ENCODE measurements around the gene WDR20. TPM values are rescaled to one million over a fixed set of nuclear protein-coding genes. Genes with fewer than 3 reads are reported as not detected.

The WDR20 gene
- total and polyA plus RNA-seq, 2 donors from 2014 or later, result 12.6 to 44.2 TPM

- Histone ChIP-seq H3K36me3 (ENCODE audit: control insufficient read depth in 2 of 3, insufficient read depth in 3 of 3, low read length in 3 of 3) (peaks cover 2 to 22% (median 20%) of the 10 kb centered on the region in 3 donors), H3K9me3 (ENCODE audit: control insufficient read depth in 2 of 3, insufficient read depth in 1 of 3, low read length in 3 of 3) (no peaks in the 10 kb centered on the region), H3K4me3 (ENCODE audit: low read length in 3 of 3) (no peak overlapping the region), H3K4me1 (ENCODE audit: control insufficient read depth in 2 of 3, insufficient read depth in 2 of 3, low read depth in 1 of 3, low read length in 3 of 3) (peaks cover 0 to 7% (median 0%) of the 10 kb centered on the region in 3 donors), H3K27ac (ENCODE audit: low read depth in 2 of 2, low read length in 2 of 2) (no peak overlapping the region), H3K27me3 (ENCODE audit: control insufficient read depth, insufficient read depth, low read length) (no peaks in the 10 kb centered on the region), H3K9ac (ENCODE audit: low read length in 3 of 3) (no peak overlapping the region)
- TF ChIP-seq CTCF (IDR thresholded peaks at IDR 0.05; ENCODE audit: borderline replicate concordance, extremely low read depth, insufficient read depth), result no peak
- DNase-seq (no peak), FAIRE-seq (no peak)
- intact Hi-C loops (cut with DNase I), result no loop called here
Measured at GRCh38 chr14:102202944-102203343, 63.2 kb downstream of the WDR20 start.

GRCh38 chr14:102203382-102203781 lies 63.7 kb downstream of the WDR20 start:
- intact Hi-C loops (cut with DNase I), result no loop called here
- FAIRE-seq, result no peak
- Histone ChIP-seq H3K4me1 (ENCODE audit: control insufficient read depth in 2 of 3, insufficient read depth in 2 of 3, low read depth in 1 of 3, low read length in 3 of 3) (peaks cover 0 to 7% (median 0%) of the 10 kb centered on the region in 3 donors), H3K27ac (ENCODE audit: low read depth in 2 of 2, low read length in 2 of 2) (no peak overlapping the region), H3K27me3 (ENCODE audit: control insufficient read depth, insufficient read depth, low read length) (no peaks in the 10 kb centered on the region), H3K9ac (ENCODE audit: low read length in 3 of 3) (no peak overlapping the region), H3K4me3 (ENCODE audit: low read length in 3 of 3) (no peak overlapping the region), H3K36me3 (ENCODE audit: control insufficient read depth in 2 of 3, insufficient read depth in 3 of 3, low read length in 3 of 3) (peaks cover 2 to 22% (median 19%) of the 10 kb centered on the region in 3 donors), H3K9me3 (ENCODE audit: control insufficient read depth in 2 of 3, insufficient read depth in 1 of 3, low read length in 3 of 3) (no peaks in the 10 kb centered on the region)
- no peak for TF ChIP-seq CTCF (IDR thresholded peaks at IDR 0.05; ENCODE audit: borderline replicate concordance, extremely low read depth, insufficient read depth)
- no peak for DNase-seq

- intact Hi-C loops (cut with DNase I), result no loop called here
- DNase-seq, result no peak
Measured at GRCh38 chr14:102205560-102205959, 65.9 kb downstream of the WDR20 start.

More at GRCh38 chr14:102205560-102205959, 65.9 kb downstream of the WDR20 start:
- peaks cover 0 to 10% (median 0%) of the 10 kb centered on the region in 3 donors for H3K4me1 ChIP-seq (ENCODE audit: control insufficient read depth in 2 of 3, insufficient read depth in 2 of 3, low read depth in 1 of 3, low read length in 3 of 3)
- H3K27me3 ChIP-seq (ENCODE audit: control insufficient read depth, insufficient read depth, low read length), result no peaks in the 10 kb centered on the region
- H3K9me3 ChIP-seq (ENCODE audit: control insufficient read depth in 2 of 3, insufficient read depth in 1 of 3, low read length in 3 of 3), result no peaks in the 10 kb centered on the region
- no peak overlapping the region for H3K9ac ChIP-seq (ENCODE audit: low read length in 3 of 3)
- TF ChIP-seq CTCF (IDR thresholded peaks at IDR 0.05; ENCODE audit: borderline replicate concordance, extremely low read depth, insufficient read depth), result no peak
- H3K36me3 ChIP-seq (ENCODE audit: control insufficient read depth in 2 of 3, insufficient read depth in 3 of 3, low read length in 3 of 3), result peaks cover 2 to 18% (median 14%) of the 10 kb centered on the region in 3 donors
- H3K4me3 ChIP-seq (ENCODE audit: low read length in 3 of 3), result no peak overlapping the region
- H3K27ac ChIP-seq (ENCODE audit: low read depth in 2 of 2, low read length in 2 of 2), result no peak overlapping the region
- FAIRE-seq, result no peak

Data from kidney (tissue), 14 donors.